B cell (primary cell): Measurements from ENCODE around the gene NLRP5.
"Not testable (repeated sequence)": the region's sequence is repeated elsewhere in the genome, so short reads cannot be mapped to it uniquely, and the experiment has no call there.

Experiments used
- CTCF ChIP-seq: fragments of 200-600 bp; IDR thresholded peaks from one replicate; pipeline ENCODE4 v1.8.0; 2022; ENCODE audit warnings: antibody characterized with exemption, mild to moderate bottlenecking
- EZH2 ChIP-seq: IDR thresholded peaks from 2 replicates; pipeline ENCODE4 v1.6.1; 2012; ENCODE audit warnings: borderline replicate concordance, low read depth, mild to moderate bottlenecking, moderate library complexity, low read length; ENCODE audit not compliant: insufficient read depth, poor library complexity, severe bottlenecking

- TF ChIP-seq CTCF, EZH2: not testable (repeated sequence)
Measured at GRCh38 chr19:56019325-56019724, 32.8 kb downstream of the NLRP5 start.
